Hematopoietic multipotent progenitor cell treated with erythropoietin and hydrocortisone succinate and interleukin-3 and kit ligand, for 8 days (in vitro differentiated cells): ENCODE data around the gene DCDC2B.

Source experiments
- DNase-seq: peaks from one replicate; pipeline ENCODE4 v3.0.0-alpha.2; 2015

Gene DCDC2B

GRCh38 chr1:32263744-32264143 is 54.9 kb downstream of the DCDC2B start:
- no peak for DNase-seq
